Endometrial microvascular endothelial cells (primary cell): Measurements from ENCODE around the gene CEP128. TPM values are rescaled to one million over a fixed set of nuclear protein-coding genes. Genes with fewer than 3 reads are reported as not detected.

Source experiments
- in situ Hi-C: cut with HindIII; loops from 2 replicates; pipeline ENCODE4 v1.10.0; 2017; ENCODE audit warnings: low sequenced_read_pairs, low pct_unique_long_range_greater_than_20kb; ENCODE audit errors: inconsistent ontology term
- total RNA-seq: library from RNA; depleted of rRNA; stranded (reverse); fragments of >200 nt; gene quantifications from one replicate; pipeline ENCODE4 v1.2.3, GENCODE V29; 2015; ENCODE audit errors: inconsistent ontology term

CEP128 gene
- total RNA-seq, 1 donor from 2014 or later = 5.4 TPM

GRCh38 chr14:80587096-80587724 lies 354.3 kb downstream of the CEP128 start:
- in situ Hi-C loops = no loop called here

- in situ Hi-C loops = no loop called here
These were observed 355.4 kb downstream of the CEP128 start for GRCh38 chr14:80586131-80586530.

- in situ Hi-C loops = no loop called here
These were observed 356.1 kb downstream of the CEP128 start for GRCh38 chr14:80585506-80585835.

- in situ Hi-C loops = no loop called here
These were observed 356.6 kb downstream of the CEP128 start for GRCh38 chr14:80584744-80585505.

- in situ Hi-C loops = no loop called here
These were observed 363.9 kb downstream of the CEP128 start for GRCh38 chr14:80577599-80577998.

- in situ Hi-C loops = no loop called here
These were observed 365.1 kb downstream of the CEP128 start for GRCh38 chr14:80576401-80576800.

- in situ Hi-C loops = no loop called here
These were observed 365.8 kb downstream of the CEP128 start for GRCh38 chr14:80575763-80576162.

GRCh38 chr14:80572666-80573065 lies 368.9 kb downstream of the CEP128 start:
- in situ Hi-C loops = no loop called here

- in situ Hi-C loops = no loop called here
These were observed 370.6 kb downstream of the CEP128 start for GRCh38 chr14:80570930-80571298.

GRCh38 chr14:80567905-80568536 lies 373.5 kb downstream of the CEP128 start:
- in situ Hi-C loops = no loop called here

- in situ Hi-C loops = no loop called here
These were observed 376.5 kb downstream of the CEP128 start for GRCh38 chr14:80565001-80565400.

GRCh38 chr14:80564051-80564450 lies 377.5 kb downstream of the CEP128 start:
- in situ Hi-C loops = no loop called here

- in situ Hi-C loops = no loop called here
These were observed 380.5 kb downstream of the CEP128 start for GRCh38 chr14:80560800-80561657.

- in situ Hi-C loops = no loop called here
These were observed 387.4 kb downstream of the CEP128 start for GRCh38 chr14:80554139-80554538.

GRCh38 chr14:80549141-80549540 lies 392.4 kb downstream of the CEP128 start:
- in situ Hi-C loops = no loop called here

GRCh38 chr14:80545935-80546854 lies 395.3 kb downstream of the CEP128 start:
- in situ Hi-C loops = no loop called here

- in situ Hi-C loops = no loop called here
These were observed 397.2 kb downstream of the CEP128 start for GRCh38 chr14:80544366-80544765.

- in situ Hi-C loops = no loop called here
These were observed 398.3 kb downstream of the CEP128 start for GRCh38 chr14:80543211-80543610.
